HEK293 (cell line): ENCODE measurements around the gene PLD5.

ENCODE experiments used
- CTCF ChIA-PET: fragments of 350-600 bp; formaldehyde crosslinking; extraction: SDS; loops from one replicate; lab custom pipeline; 2021; ENCODE audit warnings: antibody characterized with exemption; lab: Yijun Ruan, JAX
- POLR2A ChIA-PET: fragments of 300-600 bp; formaldehyde crosslinking; extraction: SDS; loops from one replicate; lab custom pipeline; 2020; ENCODE audit warnings: antibody characterized with exemption, inconsistent platforms; lab: Yijun Ruan, JAX
- H3K27ac ChIP-seq: fragments of 200-500 bp; sonication (Bioruptor generic); 2 replicates; pipeline ENCODE4 v1.5.1; 2014; ENCODE audit warnings: low read depth, low read length, control low read depth, inconsistent platforms; ENCODE audit errors: extremely low read depth
- H3K36me3 ChIP-seq, 2 experiments: fragments of 200-500 bp in 1 of 2; sonication (Bioruptor generic) in 1 of 2; 1 replicate in 1 of 2; 2 replicates in 1 of 2; pipeline ENCODE4 v1.5.1; 2014 to 2017; ENCODE audit warnings: inconsistent platforms in 2 of 2, low read length in 2 of 2; ENCODE audit not compliant: control insufficient read depth in 2 of 2, insufficient read depth in 1 of 2
- H3K4me1 ChIP-seq: fragments of 200-500 bp; sonication (Bioruptor generic); 2 replicates; pipeline ENCODE4 v1.5.1; 2014; ENCODE audit warnings: mild to moderate bottlenecking, low read length, inconsistent platforms; ENCODE audit not compliant: control insufficient read depth, insufficient read depth
- H3K4me3 ChIP-seq: 2 replicates; pipeline ENCODE4 v1.5.1; 2011; ENCODE audit warnings: low read depth, mild to moderate bottlenecking, control low read depth, low read length, moderate library complexity
- H3K9me3 ChIP-seq: fragments of 200-500 bp; sonication (Bioruptor generic); 2 replicates; pipeline ENCODE4 v1.5.1; 2014; ENCODE audit warnings: low read depth, low read length, inconsistent platforms; ENCODE audit not compliant: control insufficient read depth, insufficient read depth
- BCL11B ChIP-seq: fragments of 450-650 bp; formaldehyde crosslinking; IDR thresholded peaks from 2 replicates; pipeline ENCODE4 v1.5.1; 2016; ENCODE audit warnings: low read depth, missing biosample characterization, missing genetic modification characterization
- CTCF ChIP-seq: fragments of 450-650 bp; formaldehyde crosslinking; IDR thresholded peaks from 2 replicates; pipeline ENCODE4 v1.5.1; 2016; ENCODE audit warnings: missing biosample characterization, missing genetic modification characterization
- TCF7L2 ChIP-seq: IDR thresholded peaks from 2 replicates; pipeline ENCODE4 v1.6.1; 2011; ENCODE audit warnings: low read depth, mild to moderate bottlenecking, inconsistent platforms, low read length, moderate library complexity, borderline replicate concordance
- ZBTB11 ChIP-seq: fragments of 450-650 bp; formaldehyde crosslinking; conservative IDR thresholded peaks from 2 replicates; pipeline ENCODE4 v1.5.1; 2016; ENCODE audit warnings: low read depth, missing biosample characterization, missing genetic modification characterization
- ZBTB26 ChIP-seq: fragments of 450-650 bp; formaldehyde crosslinking; optimal IDR thresholded peaks from 2 replicates; pipeline ENCODE3; 2016; ENCODE audit warnings: missing biosample characterization, mild to moderate bottlenecking, missing genetic modification characterization
- ZNF114 ChIP-seq: fragments of 450-650 bp; formaldehyde crosslinking; IDR thresholded peaks from 2 replicates; pipeline ENCODE4 v1.5.0; 2017; ENCODE audit warnings: missing biosample characterization, missing genetic modification characterization
- ZNF140 ChIP-seq: fragments of 450-650 bp; formaldehyde crosslinking; IDR thresholded peaks from 2 replicates; pipeline ENCODE4 v1.5.1; 2016; ENCODE audit warnings: missing biosample characterization, missing genetic modification characterization
- ZNF214 ChIP-seq: fragments of 450-650 bp; formaldehyde crosslinking; IDR thresholded peaks from 2 replicates; pipeline ENCODE4 v1.5.1; 2017; ENCODE audit warnings: missing biosample characterization, mild to moderate bottlenecking, missing genetic modification characterization, borderline replicate concordance
- ZNF398 ChIP-seq: fragments of 450-650 bp; formaldehyde crosslinking; IDR thresholded peaks from 2 replicates; pipeline ENCODE4 v1.5.1; 2017; ENCODE audit warnings: missing biosample characterization, missing genetic modification characterization
- ZNF548 ChIP-seq: fragments of 450-650 bp; formaldehyde crosslinking; IDR thresholded peaks from 2 replicates; pipeline ENCODE4 v1.5.1; 2016; ENCODE audit warnings: missing biosample characterization, missing genetic modification characterization
- ZNF571 ChIP-seq: fragments of 450-650 bp; formaldehyde crosslinking; IDR thresholded peaks from 2 replicates; pipeline ENCODE4 v1.5.0; 2017; ENCODE audit warnings: missing biosample characterization, missing genetic modification characterization
- ZNF600 ChIP-seq: fragments of 450-650 bp; formaldehyde crosslinking; IDR thresholded peaks from 2 replicates; pipeline ENCODE4 v1.5.1; 2016; ENCODE audit warnings: missing biosample characterization, missing genetic modification characterization
- ZNF624 ChIP-seq: fragments of 450-650 bp; formaldehyde crosslinking; IDR thresholded peaks from 2 replicates; pipeline ENCODE4 v1.5.1; 2017; ENCODE audit warnings: missing biosample characterization, missing genetic modification characterization
- ZNF776 ChIP-seq: fragments of 450-650 bp; formaldehyde crosslinking; IDR thresholded peaks from 2 replicates; pipeline ENCODE4 v1.5.0; 2017; ENCODE audit warnings: missing biosample characterization, missing genetic modification characterization, borderline replicate concordance

Gene PLD5

GRCh38 chr1:242241936-242242335 is 282.6 kb downstream of the PLD5 start:
- ChIA-PET CTCF (no interaction called here), POLR2A (no interaction called here)
- H3K36me3 ChIP-seq = no peaks in the 10 kb centered on the region
- H3K4me3 ChIP-seq = no peak overlapping the region
- H3K4me1 ChIP-seq = peaks cover 5% of the 10 kb centered on the region; the same call in 1 of the 2 replicates
- no peak for TF ChIP-seq ZNF776
- no peak for TF ChIP-seq ZBTB11 (tag by site-specific recombination)
- no peak for TF ChIP-seq BCL11B (tag by site-specific recombination)
- TF ChIP-seq ZNF548 (tag by site-specific recombination) = no peak
- TF ChIP-seq ZNF600 (tag by site-specific recombination) = no peak
- TF ChIP-seq CTCF = no peak
- TF ChIP-seq ZNF624 = no peak
- no peak overlapping the region for H3K27ac ChIP-seq
- H3K9me3 ChIP-seq = no peaks in the 10 kb centered on the region

- POLR2A ChIA-PET = no interaction called here
- Histone ChIP-seq H3K4me3 (no peak overlapping the region), H3K27ac (no peak overlapping the region), H3K36me3 (no peaks in the 10 kb centered on the region), H3K4me1 (peaks cover 5% of the 10 kb centered on the region; the same call in 1 of the 2 replicates), H3K9me3 (no peaks in the 10 kb centered on the region)
- TF ChIP-seq ZNF776 (no peak), ZNF398 (tag by site-specific recombination) (no peak)
- CTCF ChIA-PET = no interaction called here
These were observed 283.8 kb downstream of the PLD5 start for GRCh38 chr1:242240691-242241090.

- no peak for TF ChIP-seq ZNF140
- TF ChIP-seq TCF7L2 = no peak
- no peak for TF ChIP-seq ZNF571 (tag by site-specific recombination)
- TF ChIP-seq ZNF214 (tag by site-specific recombination) = no peak
- TF ChIP-seq ZNF114 (tag by site-specific recombination) = no peak
- no peak for TF ChIP-seq ZBTB26 (tag by site-specific recombination)
- Histone ChIP-seq H3K27ac (no peak overlapping the region), H3K36me3 (no peaks in the 10 kb centered on the region), H3K4me1 (peaks cover 5% of the 10 kb centered on the region; the same call in 1 of the 2 replicates), H3K9me3 (no peaks in the 10 kb centered on the region), H3K4me3 (no peak overlapping the region)
- ChIA-PET POLR2A (no interaction called here), CTCF (interaction anchor here (0.7 kb wide), 1 partner anchor 90 kb away, joined by 3 read pairs; no protein-coding TSS in a partner anchor)
These were observed 284.4 kb downstream of the PLD5 start for GRCh38 chr1:242240077-242240476.
